Nephron (organoid): Measurements from ENCODE around the gene DRGX.

ENCODE experiments used
- H3K27ac Mint-ChIP-seq, 3 experiments: 2 replicates each; pipeline ENCODE4 v1.8.0; 2020; ENCODE audit warnings: mixed read lengths in 3 of 3, mild to moderate bottlenecking in 2 of 3, moderate library complexity in 1 of 3
- H3K27me3 Mint-ChIP-seq: 2 replicates; pipeline ENCODE4 v1.8.0; 2021; ENCODE audit warnings: low read depth, mild to moderate bottlenecking, moderate library complexity, mixed read lengths
- H3K36me3 Mint-ChIP-seq: 2 replicates; pipeline ENCODE4 v1.8.0; 2020; ENCODE audit warnings: low read depth, mixed read lengths
- H3K4me1 Mint-ChIP-seq: 2 replicates; pipeline ENCODE4 v1.8.0; 2020; ENCODE audit warnings: mixed read lengths
- H3K4me3 Mint-ChIP-seq, 3 experiments: 2 replicates each; pipeline ENCODE4 v1.8.0; 2020; ENCODE audit warnings: mild to moderate bottlenecking in 3 of 3, mixed read lengths in 3 of 3, moderate library complexity in 2 of 3
- H3K9me3 Mint-ChIP-seq: 2 replicates; pipeline ENCODE4 v1.8.0; 2020; ENCODE audit warnings: mixed read lengths
- TF ChIP-seq, protein P1 (sequence below), 3 experiments: fragments of 200-600 bp; sonication (generic); IDR thresholded peaks; one replicate each; pipeline ENCODE4 v1.5.0; 2021; ENCODE audit warnings: antibody characterized with exemption in 3 of 3; ENCODE audit not compliant: unreplicated experiment in 3 of 3

DRGX gene

DNA sequence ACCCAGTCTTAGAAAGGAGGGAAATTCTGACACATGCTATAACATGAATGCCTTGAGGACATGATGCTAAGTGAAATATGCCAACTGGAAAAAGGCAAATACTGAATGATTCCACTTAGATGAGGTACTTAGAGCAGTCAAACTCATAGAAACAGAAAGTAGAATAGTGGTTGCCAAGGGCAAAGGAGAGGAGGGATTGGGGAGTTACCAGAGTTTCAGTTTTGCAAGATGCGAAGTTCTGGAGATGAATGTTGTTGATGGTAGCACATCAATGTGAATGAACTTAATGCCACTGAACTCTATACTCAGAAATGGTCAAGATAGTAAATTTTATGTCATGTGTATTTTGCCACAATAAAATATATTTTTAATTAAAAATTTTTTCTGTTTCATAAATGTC lies 38.9 kb downstream of the DRGX start:
- H3K27me3 Mint-ChIP-seq: peaks cover 11% of the 10 kb centered on the region
- H3K9me3 Mint-ChIP-seq: peaks cover 8% of the 10 kb centered on the region
- H3K4me1 Mint-ChIP-seq: no peaks in the 10 kb centered on the region
- no peak overlapping the region for H3K4me3 Mint-ChIP-seq
- H3K36me3 Mint-ChIP-seq: no peaks in the 10 kb centered on the region
- H3K27ac Mint-ChIP-seq: no peak overlapping the region
- TF ChIP-seq, protein P1, sequence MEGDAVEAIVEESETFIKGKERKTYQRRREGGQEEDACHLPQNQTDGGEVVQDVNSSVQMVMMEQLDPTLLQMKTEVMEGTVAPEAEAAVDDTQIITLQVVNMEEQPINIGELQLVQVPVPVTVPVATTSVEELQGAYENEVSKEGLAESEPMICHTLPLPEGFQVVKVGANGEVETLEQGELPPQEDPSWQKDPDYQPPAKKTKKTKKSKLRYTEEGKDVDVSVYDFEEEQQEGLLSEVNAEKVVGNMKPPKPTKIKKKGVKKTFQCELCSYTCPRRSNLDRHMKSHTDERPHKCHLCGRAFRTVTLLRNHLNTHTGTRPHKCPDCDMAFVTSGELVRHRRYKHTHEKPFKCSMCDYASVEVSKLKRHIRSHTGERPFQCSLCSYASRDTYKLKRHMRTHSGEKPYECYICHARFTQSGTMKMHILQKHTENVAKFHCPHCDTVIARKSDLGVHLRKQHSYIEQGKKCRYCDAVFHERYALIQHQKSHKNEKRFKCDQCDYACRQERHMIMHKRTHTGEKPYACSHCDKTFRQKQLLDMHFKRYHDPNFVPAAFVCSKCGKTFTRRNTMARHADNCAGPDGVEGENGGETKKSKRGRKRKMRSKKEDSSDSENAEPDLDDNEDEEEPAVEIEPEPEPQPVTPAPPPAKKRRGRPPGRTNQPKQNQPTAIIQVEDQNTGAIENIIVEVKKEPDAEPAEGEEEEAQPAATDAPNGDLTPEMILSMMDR (IDR thresholded peaks at IDR 0.05; ENCODE audit: unreplicated experiment in 3 of 3): no peak

DNA sequence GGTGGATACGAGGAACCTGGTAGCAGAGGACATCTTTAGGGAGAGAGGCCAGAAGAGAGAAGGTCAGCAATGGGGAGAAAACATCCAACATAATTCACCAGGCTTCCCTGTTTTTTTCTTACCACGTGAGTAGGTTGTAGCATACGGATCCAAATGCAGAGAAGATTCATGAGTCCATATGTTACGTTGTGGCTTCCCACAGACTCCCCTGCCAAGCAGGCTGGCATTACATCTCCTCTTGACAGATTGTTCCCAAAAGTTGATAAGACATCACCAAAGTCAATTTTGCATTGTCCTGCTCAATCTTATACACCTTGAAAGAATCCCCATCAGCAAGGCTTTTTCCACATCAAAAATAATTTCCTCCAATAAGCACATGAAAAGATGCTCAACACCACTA lies 39.7 kb downstream of the DRGX start:
- Mint-ChIP-seq H3K36me3 (no peaks in the 10 kb centered on the region), H3K4me1 (no peaks in the 10 kb centered on the region), H3K9me3 (peaks cover 8% of the 10 kb centered on the region), H3K27me3 (peaks cover 14% of the 10 kb centered on the region), H3K27ac (no peak overlapping the region), H3K4me3 (no peak overlapping the region)
- TF ChIP-seq, protein P1 (IDR thresholded peaks at IDR 0.05; ENCODE audit: unreplicated experiment in 3 of 3): no peak

DNA sequence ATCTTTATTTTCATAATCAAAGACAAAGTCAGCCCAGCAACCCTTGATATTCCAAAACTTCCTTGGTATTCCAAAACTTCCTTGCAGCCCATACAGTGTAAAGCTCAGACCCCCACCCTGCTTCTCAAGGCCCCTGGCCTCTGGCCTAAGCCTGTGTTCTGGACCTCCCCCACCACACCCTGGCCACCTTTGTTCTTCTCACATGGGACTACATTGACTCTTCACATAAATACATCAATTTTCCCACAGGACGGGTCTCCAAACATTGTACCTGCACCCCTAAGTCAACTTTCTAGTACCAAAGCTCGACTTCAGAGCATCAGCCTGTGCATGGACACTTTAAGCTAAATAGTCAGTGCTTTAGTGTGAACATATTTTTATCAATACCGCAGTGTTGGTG lies 40.7 kb downstream of the DRGX start:
- H3K27me3 Mint-ChIP-seq: peaks cover 14% of the 10 kb centered on the region
- H3K4me1 Mint-ChIP-seq: no peaks in the 10 kb centered on the region
- peaks cover 9% of the 10 kb centered on the region for H3K9me3 Mint-ChIP-seq
- H3K27ac Mint-ChIP-seq: no peak overlapping the region
- no peak overlapping the region for H3K4me3 Mint-ChIP-seq
- TF ChIP-seq, protein P1 (IDR thresholded peaks at IDR 0.05; ENCODE audit: unreplicated experiment in 3 of 3): no peak
- H3K36me3 Mint-ChIP-seq: no peaks in the 10 kb centered on the region

DNA sequence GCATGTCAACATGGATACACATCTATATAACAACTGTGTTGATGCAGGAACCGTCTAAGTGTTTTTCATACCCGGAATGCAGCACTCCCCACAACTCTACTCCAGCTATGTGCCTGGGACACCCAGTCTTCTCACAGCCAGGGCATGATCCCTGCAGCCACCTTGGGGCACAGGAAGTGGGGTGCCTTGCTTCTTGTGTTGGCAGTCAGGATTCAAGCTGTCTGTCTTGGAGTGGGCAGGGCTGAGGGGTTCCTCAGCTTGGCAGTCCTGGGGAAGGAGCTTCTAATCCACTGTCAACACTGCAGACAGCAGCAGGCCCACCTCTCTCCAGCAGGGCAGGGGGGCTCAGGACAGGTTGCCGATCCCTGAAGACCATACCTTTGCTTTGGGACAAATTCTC lies 41.3 kb downstream of the DRGX start:
- H3K27ac Mint-ChIP-seq: no peak overlapping the region
- H3K27me3 Mint-ChIP-seq: peaks cover 9% of the 10 kb centered on the region
- peaks cover 12% of the 10 kb centered on the region for H3K9me3 Mint-ChIP-seq
- H3K4me3 Mint-ChIP-seq: no peak overlapping the region
- no peaks in the 10 kb centered on the region for H3K36me3 Mint-ChIP-seq
- TF ChIP-seq, protein P1 (IDR thresholded peaks at IDR 0.05; ENCODE audit: unreplicated experiment in 3 of 3): no peak
- H3K4me1 Mint-ChIP-seq: no peaks in the 10 kb centered on the region

DNA sequence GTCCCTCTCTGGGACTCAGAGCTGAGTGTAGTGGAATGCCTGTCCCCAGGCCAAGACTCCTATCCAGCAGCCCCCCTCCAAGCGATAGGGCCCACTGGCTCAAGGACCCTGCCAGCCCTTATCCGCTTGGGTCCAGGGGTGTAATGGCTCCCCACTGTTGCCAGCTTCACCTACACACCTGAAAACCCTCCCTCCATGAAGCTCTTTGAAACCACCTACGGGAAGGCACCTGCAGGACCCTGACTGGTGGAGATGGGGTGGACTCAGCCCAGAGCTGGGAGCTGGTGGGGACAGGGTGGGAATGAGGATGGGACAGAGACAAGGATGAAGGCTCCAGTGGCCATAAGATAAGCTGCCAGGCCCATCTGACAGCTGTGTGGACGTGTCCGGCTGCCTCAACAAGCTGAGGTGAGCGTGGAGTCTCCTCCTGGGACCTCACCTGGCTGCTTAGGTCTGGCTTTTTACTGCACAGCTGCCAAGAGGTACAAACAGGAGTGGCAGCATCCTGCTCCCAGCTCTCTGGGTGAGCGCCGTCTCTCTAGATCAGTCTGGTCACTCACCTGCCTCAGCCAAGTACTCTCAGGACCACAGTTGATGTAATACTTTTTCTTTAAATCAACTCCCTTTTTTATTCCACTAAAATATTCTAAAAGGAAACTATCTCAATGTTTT lies 41.9 kb downstream of the DRGX start:
- TF ChIP-seq, protein P1 (IDR thresholded peaks at IDR 0.05; ENCODE audit: unreplicated experiment in 3 of 3): no peak
- H3K27me3 Mint-ChIP-seq: peaks cover 9% of the 10 kb centered on the region
- no peaks in the 10 kb centered on the region for H3K4me1 Mint-ChIP-seq
- no peaks in the 10 kb centered on the region for H3K36me3 Mint-ChIP-seq
- H3K4me3 Mint-ChIP-seq: no peak overlapping the region
- peaks cover 12% of the 10 kb centered on the region for H3K9me3 Mint-ChIP-seq
- H3K27ac Mint-ChIP-seq: no peak overlapping the region
